ENCODE measurements around the gene SEPTIN12. TPM values are rescaled to one million over a fixed set of nuclear protein-coding genes. Genes with fewer than 3 reads are reported as not detected.

Gene SEPTIN12
- total RNA-seq, 4 donors from 2014 or later = 0.54 TPM; not detected in 3

DNA sequence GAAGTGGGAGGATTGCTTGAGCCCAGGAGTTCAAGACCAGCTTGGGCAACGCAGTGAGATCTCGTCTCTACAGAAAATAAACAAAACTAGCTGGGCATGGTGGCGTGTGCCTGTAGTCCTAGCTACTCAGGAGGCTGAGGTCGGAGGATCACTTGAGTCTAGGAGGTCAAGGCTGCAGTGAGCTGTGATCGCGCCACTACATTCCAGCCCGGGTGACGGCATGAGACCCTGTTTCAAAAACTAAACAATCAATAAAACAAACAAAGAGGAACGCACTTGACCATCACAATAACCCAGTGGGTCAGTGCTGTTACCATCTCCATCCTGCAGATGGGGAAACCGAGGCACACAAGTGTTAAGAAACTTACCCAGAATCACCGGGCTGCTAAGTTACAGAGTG, 34.9 kb downstream of the SEPTIN12 start:
- no peaks in the 10 kb centered on the region for H3K27me3 ChIP-seq
- TF ChIP-seq, protein P1, sequence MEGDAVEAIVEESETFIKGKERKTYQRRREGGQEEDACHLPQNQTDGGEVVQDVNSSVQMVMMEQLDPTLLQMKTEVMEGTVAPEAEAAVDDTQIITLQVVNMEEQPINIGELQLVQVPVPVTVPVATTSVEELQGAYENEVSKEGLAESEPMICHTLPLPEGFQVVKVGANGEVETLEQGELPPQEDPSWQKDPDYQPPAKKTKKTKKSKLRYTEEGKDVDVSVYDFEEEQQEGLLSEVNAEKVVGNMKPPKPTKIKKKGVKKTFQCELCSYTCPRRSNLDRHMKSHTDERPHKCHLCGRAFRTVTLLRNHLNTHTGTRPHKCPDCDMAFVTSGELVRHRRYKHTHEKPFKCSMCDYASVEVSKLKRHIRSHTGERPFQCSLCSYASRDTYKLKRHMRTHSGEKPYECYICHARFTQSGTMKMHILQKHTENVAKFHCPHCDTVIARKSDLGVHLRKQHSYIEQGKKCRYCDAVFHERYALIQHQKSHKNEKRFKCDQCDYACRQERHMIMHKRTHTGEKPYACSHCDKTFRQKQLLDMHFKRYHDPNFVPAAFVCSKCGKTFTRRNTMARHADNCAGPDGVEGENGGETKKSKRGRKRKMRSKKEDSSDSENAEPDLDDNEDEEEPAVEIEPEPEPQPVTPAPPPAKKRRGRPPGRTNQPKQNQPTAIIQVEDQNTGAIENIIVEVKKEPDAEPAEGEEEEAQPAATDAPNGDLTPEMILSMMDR (IDR thresholded peaks at IDR 0.05) = no peak
- TF ChIP-seq POLR2A (IDR thresholded peaks at IDR 0.05) = no peak
- WGBS, 2 donors = 80 to 82% methylated on average over 11 of the region's 11 CpGs
- no peak for DNase-seq
- intact Hi-C loops (cut with DNase I) = no loop called here
- no peak overlapping the region for H3K4me3 ChIP-seq (replicated peaks in 1 of 3)
- H3K9me3 ChIP-seq = no peaks in the 10 kb centered on the region
- H3K36me3 ChIP-seq = peaks cover 26 to 28% of the 10 kb centered on the region in 2 donors
- peak overlapping the region in 2 of 3 donors; percentile 26 to 51 for H3K27ac ChIP-seq
- peaks cover 13 to 16% of the 10 kb centered on the region in 2 donors for H3K4me1 ChIP-seq

DNA sequence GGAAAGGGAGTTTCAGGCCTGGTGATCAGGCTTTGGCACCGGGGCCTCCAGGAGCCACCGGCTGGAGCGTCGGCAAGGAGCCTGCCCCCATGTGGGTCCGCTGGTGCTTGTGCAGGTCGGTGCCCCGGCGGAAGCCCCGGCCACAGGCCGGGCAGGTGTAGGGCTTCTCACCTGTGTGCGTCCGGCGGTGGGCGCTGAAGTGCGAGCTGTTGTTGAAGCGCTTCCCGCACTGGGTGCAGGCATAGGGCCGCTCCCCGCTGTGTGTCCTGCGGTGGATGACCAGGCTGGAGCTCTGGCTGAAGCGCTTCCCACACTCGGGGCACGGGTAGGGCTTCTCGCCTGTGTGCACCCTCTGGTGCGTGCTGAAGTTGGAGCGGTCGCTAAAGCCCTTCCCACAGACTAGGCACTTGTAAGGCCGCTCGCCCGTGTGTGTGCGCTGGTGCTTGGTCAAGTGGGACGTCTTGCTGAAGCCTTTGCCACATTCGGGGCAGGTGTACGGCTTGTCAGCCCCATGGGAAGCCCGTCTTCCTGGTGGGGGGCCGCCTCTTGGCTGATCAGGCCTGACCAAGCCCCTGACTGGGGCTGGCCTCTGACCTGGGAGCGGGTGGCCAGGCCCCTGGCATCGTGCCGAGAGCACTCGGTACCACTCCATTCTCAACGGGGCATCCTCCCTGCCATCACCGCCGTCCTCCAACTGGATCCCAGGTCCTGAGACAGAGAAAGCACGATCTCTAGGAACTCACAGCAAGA, 35.6 kb downstream of the SEPTIN12 start:
- peak; percentile 94 to 95 for DNase-seq
- Histone ChIP-seq H3K9me3 (no peaks in the 10 kb centered on the region), H3K27ac (peak overlapping the region; percentile 24 to 51 (median 26)), H3K36me3 (peaks cover 22% of the 10 kb centered on the region in 2 donors), H3K27me3 (no peaks in the 10 kb centered on the region), H3K4me1 (peaks cover 13 to 16% of the 10 kb centered on the region in 2 donors), H3K4me3 (replicated peaks in 1 of 3) (no peak overlapping the region)
- intact Hi-C loops (cut with DNase I) = no loop called here
- 55 to 73% methylated on average over 18 of the region's 44 CpGs for WGBS, 2 donors
- TF ChIP-seq, protein P1 (IDR thresholded peaks at IDR 0.05) = no peak
- TF ChIP-seq POLR2A (IDR thresholded peaks at IDR 0.05) = no peak

DNA sequence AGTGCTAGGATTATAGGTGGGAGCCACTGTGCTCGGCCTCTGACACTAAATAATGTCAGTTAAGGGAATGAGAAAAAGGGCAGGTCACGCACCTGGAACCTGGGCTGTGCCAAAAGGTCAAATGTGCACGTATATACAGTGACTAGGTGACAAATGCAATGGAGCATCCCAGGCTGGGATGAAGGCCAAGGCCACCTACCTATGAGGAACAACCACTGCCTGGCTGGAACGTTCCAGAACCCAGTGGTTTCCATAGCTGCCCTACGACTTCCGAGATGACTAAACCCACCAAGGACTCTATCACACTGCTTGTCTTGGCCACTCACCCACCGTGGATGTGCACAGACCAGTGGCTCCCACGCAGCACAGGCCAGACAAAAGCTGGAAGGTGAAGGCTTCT, 37.2 kb downstream of the SEPTIN12 start:
- H3K36me3 ChIP-seq = peaks cover 19 to 22% of the 10 kb centered on the region in 2 donors

DNA sequence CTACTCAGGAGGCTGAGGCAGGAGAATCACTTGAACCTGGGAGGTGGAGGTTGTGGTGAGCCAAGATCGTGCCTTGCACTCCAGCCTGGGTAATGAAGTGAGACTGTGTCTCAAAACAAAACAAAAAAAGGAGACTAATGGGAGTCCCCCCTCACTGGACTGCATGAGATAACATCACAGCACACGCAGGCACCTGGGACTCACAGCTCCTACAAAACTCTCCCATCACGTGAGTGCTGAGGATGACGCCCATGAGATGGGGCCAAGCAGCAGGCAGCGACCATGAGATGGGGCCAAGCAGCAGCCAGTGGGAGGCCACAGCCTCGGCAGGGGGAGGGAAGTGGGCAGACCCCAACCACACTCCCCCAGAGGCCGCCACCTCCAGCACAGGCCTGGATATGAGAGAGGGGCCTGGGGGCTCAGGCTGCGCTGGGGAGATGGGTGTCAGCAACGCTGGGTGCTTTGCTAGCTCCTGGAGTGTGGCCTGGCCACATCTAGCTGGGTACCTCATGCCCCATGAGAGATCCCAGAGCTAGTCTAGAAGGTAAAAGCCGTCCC, 38.4 kb downstream of the SEPTIN12 start:
- Histone ChIP-seq H3K4me1 (peaks cover 13 to 16% of the 10 kb centered on the region in 2 donors), H3K27ac (no peak overlapping the region), H3K27me3 (no peaks in the 10 kb centered on the region), H3K36me3 (peaks cover 17 to 22% of the 10 kb centered on the region in 2 donors), H3K4me3 (replicated peaks in 1 of 3) (no peak overlapping the region), H3K9me3 (no peaks in the 10 kb centered on the region)
- intact Hi-C loops (cut with DNase I) = no loop called here
- no peak for TF ChIP-seq POLR2A (IDR thresholded peaks at IDR 0.05)
- TF ChIP-seq, protein P1 (IDR thresholded peaks at IDR 0.05) = no peak
- no peak for DNase-seq
- WGBS, 2 donors = 86 to 89% methylated on average over 10 of the region's 10 CpGs

More for the DNA sequence above, 37.2 kb downstream of the SEPTIN12 start:
- no peak for TF ChIP-seq POLR2A (IDR thresholded peaks at IDR 0.05)
- TF ChIP-seq, protein P1 (IDR thresholded peaks at IDR 0.05) = no peak
- DNase-seq = no peak
- Histone ChIP-seq H3K27me3 (no peaks in the 10 kb centered on the region), H3K27ac (no peak overlapping the region), H3K9me3 (no peaks in the 10 kb centered on the region), H3K4me3 (replicated peaks in 1 of 3) (no peak overlapping the region), H3K4me1 (peaks cover 13 to 16% of the 10 kb centered on the region in 2 donors)
- intact Hi-C loops (cut with DNase I) = no loop called here
- WGBS, 2 donors = 69 to 87% methylated on average over 8 of the region's 8 CpGs

All from thyroid gland (tissue), 4 donors.